HG03342 (cell line): ENCODE measurements around the gene AHRR.
"Not testable (repeated sequence)": the region's sequence is repeated elsewhere in the genome, so short reads cannot be mapped to it uniquely, and the experiment has no call there.

Experiments used
- ATAC-seq: cut with Tn5 transposase; IDR thresholded peaks from one replicate; pipeline ENCODE4 v1.9.1; 2021; ENCODE audit warnings: mild to moderate bottlenecking, moderate library complexity; ENCODE audit not compliant: unreplicated experiment

Gene AHRR

DNA sequence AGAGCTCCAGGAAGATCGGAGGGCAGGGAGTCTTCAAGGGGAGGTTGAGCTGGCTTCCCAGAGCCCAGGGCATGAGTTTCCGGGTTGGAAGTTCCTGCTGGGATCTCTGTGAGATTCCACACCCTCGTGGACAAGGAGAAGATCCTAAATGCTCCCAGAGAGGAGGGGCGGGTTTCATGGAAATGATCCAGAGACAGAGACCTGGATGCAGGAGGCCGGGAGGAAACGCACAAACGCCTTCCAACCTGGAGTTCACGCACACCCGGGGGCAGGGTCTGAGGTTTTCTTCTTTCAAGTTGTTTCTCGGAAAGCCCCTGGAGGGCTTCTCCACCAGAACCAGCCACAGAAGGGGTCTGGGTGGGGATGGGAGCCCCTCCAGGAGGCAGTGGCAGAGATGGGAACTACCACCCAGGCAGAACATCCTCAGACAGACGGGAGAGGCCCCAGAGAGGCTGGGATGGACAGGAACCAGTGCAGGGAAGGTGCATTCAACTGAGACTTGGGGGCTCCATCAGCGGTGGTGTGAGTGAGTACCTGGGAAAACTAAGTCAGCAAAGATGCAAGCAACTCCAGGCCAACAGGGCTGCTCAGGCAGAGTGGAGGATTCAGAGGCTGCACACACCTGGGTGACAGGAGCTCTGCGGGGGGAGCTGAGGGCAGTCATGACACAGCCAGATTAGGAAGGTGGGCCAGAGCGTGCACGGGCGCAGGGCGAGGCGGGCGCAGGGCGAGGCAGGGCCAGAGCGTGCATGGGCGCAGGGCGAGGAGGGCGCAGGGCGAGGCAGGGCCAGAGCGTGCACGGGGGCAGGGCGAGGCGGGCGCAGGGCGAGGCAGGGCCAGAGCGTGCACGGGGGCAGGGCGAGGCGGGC, 69.3 kb downstream of the AHRR start:
- no peak for ATAC-seq

DNA sequence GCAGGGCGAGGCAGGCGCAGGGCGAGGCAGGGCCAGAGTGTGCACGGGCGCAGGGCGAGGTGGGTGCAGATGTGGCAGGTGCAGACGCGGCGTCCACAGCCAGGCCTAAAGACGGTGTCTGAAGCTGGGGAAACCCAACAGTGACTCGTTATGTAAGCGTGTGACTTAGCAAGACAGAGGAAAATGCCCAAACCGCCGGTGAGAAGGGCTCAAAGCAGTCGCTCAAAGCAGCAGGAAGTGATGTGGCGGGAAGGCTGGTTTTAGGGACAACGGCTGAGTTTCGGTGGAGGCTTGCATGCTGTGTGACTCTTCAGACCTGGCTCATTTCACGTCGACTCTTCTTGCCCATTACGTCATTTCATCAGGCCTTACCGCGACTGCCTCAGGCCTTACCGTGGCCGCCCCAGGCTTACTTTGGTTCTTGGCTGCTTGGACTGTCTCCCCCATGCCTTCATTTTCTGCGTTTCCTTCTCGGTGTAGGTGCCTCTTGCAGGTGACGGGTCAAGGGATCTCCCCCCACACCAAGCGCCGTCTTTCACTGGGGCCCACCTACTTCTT, 71.0 kb downstream of the AHRR start:
- peak; percentile 81 for ATAC-seq

DNA sequence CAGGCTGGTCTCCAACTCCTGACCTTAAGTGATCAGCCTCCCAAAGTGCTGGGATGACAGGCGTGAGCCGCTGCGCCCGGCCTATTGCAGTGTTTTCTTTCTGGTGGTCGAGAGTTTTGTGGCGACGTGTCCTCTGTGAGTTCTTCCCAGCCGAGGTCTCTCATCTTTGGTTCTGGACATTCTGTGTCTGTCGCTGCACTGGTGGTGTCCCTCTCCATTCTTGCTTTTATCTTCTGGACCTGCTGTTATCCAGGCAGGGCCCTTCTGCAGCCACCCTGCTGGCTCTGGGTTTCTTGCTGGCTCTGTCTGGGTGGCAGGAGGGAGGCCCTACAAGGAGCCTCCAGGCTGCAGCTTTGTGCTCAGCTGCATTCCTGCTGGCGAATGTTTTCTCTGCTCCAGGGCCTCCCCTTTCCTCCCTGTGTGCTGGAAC, 72.3 kb downstream of the AHRR start:
- no peak for ATAC-seq

DNA sequence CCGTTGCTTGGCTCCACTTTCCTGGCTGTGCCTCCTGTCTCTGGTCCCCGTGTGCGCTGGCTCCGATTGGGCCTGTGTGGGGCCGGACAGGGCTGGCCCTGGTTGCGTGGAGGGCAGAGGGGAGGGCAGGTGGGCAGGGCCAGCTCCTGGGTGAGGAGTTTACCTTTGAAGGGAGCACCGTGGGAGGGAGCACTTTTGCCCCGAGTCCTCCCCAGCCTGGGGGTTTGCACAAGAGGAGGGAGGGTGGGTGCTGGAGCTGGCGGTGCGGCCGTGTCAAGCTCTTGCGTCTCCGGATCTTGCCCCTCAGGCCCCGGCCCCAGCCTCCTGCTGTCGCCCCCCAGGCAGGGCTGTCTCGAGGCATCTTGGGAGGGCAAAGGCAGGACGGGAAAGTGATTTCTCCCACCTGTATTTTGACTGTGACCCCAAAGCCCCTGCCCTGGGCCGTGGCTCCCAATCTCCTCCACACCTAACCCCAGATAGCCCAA, 73.2 kb downstream of the AHRR start:
- ATAC-seq, result no peak

DNA sequence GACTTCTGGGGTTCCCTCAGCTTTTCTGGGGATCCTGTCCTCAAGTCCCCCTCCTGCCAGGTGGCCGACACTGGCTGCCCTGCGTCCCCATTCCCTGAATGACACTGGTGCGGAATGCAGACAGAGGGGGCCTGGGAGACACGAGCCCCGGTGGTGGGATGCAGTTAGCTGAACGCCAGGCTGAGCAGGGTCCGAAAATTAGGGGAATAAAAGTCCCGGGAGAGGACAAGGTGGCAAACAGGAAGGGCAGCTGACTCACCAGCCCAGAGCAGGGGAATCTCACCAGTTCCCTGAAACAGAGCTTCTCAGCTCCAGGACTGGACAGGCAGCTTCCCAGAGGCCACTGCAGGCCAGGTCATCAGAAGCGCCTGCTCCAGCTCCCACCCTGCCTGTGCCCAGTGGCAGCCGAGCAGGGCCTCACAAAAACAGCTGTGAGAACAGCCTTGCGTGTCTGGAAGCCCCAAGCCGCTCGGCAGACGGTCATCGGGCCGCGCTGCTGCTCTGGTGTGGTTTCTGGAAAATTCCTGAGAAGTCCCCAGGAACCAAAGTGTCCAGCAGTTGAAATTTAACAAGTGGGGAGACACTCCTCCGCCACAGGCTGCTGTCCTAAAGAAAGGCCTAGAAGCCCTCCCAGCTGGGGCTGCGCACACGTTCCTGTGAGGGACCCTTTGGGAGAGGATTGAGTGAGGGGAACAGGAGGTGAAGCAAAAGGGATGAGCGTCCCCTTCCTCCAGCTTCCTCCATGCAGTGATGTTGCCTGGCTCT, 73.8 kb downstream of the AHRR start:
- ATAC-seq, result no peak

DNA sequence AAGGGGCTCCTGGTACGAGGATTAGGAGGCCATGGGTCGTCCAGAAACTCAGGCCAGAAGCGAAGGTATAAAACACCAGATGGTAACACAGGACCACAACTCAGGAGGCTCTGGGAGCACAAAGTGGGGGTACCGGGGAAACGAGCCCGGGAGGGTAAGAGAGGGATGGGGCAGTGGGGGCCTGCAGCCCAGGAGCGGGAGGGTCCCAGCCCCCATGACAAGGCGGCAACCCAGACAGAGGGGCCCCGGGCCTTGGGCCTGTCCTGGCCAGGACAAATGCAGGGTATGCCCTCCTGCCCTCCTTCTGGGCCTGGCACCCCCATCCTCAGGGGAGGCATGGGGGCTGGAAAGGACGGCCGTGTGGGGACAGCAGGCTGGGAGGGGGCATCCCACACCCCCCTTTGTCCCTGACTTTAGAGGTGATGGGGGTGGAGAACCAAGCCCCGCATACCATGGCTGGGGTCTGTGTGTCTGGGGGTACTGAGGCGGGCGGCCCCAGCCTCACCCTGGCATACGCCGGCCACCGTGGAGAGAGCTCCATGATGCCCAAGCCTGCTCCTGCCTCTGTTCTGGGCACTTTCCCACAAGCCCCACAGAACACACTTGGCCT, 74.5 kb downstream of the AHRR start:
- ATAC-seq, result no peak

DNA sequence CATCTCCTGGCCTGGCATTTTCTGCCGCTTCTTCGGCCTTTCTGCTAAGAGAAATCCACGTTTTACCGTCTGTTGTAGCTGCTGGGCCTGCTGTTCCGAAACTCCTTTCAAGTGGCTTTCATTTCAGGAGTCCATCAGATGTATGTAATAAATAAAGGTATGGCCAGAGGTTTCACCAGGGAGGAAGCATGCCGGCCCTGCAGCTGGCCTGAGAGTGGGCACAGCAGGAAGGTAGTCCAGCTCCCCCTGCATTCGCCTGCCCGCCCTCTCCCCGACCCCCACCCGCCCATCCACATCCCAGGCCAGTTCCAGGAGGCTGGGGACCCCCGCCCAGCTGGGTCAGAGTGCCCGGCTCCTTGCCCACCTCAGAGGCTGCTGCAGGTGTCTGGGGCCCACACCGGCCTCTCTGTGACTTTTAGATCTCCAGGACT, 75.0 kb downstream of the AHRR start:
- ATAC-seq, result no peak

DNA sequence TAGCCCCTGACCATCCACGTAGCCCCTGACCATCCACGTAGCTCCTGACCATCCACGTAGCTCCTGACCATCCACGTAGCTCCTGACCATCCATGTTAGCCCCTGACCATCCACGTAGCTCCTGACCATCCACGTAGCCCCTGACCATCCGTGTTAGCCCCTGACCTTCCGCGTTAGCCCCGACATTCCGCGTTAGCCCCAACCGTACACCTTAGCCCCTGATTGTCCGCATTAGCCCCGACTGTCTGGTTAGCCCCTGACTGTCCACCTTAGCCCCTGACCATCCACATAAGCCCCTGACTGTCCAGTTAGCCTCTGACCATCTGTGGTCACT, 76.6 kb downstream of the AHRR start:
- not testable (repeated sequence) for ATAC-seq

DNA sequence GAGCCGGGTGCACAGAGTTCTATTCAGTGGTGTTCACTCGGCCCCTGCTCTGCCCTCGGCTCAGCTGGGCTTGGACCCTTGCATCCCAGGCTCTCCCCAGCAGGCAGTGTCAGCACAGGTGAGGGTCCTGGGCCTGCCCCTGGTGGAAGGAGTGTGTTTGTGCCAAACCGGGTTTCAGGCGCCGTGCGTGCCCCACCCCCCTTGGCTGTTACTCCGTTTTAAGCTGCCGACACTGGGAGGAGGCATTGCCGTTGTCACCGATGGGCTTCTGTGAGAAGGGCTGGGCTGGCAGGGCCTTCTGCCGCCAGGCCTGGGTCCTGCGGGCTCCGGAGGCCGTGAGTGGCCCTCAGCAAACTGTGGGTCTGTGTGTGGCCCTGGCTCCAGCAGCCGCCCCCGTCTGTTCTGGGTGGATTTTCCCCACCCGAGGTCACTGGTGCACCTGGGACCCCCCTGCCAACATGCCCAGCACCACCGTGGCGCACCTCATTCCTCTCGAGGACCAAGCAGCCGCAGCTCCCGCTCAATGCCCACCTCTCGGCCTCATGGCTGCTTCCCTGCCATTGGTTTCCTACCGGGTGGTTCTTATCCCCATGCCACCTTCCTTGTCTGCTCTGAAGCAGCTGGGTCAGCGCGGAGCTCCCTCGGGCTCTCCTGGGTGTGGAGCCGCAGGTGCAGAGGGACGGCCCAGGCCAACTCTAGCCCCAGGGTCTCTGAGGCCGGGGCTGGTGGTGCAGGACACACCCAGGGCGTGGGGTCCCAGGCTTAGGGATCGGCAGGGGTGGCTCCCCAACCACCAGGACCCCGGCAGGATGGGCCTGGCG, 77.2 kb downstream of the AHRR start:
- no peak for ATAC-seq

DNA sequence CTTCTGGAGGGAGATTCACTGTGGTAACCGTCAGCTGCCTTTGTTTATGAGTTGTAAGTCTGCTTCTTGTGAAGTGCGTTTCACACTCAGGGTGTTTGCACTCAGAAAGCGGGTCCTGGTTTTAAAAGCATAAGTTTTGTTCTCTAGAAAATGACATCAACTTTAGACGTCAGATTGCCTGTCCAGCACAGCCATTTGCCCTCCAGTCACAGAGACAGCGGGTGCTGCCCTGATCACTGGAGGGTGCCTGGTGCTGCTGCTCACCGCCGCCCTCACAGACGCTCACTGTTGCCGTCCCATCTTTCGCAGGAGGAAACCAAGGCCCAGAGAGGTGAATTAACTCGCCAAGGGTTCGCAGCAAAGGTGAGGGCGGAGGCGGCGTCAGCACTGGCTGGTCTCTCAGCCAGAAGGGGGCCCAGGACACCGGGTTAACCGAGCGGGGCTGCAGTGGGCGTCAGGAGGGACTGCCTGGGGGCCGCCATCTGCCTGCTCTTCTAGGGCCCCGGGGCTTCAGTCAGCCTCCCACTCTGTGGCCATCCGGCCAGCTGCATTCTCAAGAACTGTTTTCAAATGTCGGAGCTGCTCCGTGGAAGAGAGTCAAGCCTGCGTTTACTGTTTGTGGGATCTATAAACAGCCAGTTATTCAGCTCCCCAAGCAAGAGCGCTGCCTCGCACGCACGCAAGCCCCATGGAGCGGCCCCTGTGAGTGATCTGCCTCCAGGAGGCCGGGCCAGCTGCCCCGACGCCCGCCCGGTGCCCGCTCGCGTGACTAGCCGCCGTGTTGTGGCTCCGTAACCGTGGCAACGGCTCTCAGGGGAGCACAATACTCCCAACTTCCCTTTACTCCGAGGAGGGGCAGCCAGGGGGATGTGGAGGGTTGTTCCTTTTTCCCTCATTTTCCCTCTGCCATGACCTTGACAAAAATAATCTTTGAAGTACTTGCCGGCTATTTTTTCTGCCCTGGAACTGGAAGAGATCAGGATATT, 78.1 kb downstream of the AHRR start:
- ATAC-seq, result peak; percentile 71

DNA sequence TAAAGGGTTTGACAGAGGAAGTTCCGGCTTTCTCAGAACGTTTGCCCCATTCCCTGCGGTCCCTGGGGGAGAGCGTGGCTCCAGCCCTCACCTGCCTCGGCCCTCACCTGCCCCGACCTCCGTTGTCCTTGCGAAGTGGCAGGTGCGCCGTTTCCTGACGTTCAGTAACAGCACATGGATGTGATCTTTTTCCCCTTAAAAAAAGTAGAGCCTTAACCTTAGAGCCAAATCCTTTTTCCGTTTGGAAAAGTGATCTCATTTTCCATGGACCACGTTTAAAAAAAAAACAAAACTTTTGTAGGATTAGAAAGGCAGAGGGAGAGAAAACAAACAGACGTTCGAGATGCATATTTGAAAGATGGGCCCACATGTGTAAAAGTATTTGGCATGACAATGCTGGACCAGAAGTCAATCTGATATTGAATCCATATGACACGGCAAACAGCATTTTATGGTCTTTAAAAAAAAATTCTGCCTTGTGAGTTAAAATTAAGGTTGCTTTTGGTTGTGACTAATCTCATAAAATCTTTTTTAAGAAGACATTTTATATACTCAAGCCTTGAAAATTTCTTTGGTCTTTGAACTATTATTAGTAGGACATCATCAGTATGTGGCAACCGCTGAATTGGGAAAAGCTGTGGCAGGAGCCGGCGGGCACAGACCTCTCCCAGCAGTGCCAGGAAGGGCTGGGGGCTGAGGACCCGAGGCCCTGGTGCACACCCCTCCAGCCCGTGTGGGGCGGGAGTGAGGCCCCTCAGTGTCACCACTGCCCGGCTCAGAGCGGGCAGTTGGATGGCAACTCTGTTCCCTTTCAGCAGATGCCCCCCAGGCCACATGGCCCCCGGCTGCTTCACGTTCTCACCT, 79.0 kb downstream of the AHRR start:
- ATAC-seq, result peak; percentile 15

DNA sequence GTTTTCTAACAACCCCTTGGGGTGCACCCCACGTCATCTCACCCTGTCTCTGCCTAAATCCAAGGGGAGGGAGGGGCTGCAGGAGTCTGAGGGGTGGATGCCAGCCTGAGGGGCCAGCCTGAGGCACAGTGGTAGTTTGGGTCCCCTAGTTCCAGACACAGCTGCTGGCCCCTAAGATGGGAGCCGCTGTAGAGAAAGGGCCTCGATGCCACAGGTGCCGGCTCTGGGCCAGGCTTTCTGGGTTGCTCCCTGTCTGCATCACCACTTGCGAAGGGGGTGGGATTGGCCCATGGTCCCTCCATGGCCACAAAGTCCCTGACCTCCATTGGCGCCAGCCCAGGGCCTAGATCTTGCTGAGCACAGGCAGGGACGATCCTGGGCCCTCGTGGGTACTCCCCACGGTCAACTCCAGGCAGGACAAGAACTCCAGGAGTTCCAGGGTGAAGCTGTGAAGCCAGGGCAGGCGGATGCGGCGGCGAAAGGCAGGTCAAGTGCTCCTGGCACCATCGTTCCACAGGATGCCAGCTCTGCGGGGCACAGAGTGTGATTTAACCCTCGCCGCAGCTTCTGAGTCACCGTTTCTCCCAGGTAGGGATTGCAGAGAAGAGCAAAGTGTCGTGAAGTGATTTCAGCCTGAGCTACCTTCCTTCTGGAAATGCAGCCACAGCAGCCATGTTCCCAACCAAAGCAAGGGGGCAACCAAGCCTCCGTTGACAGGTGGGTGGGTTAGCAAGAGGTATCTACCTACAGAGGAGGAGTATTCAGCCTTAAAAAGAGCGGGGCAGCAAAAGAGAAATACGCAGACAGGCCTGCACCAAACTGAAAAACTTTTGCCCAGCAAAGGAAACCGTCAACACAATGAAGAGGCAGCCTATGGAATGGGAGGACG, 79.9 kb downstream of the AHRR start:
- ATAC-seq, result no peak

DNA sequence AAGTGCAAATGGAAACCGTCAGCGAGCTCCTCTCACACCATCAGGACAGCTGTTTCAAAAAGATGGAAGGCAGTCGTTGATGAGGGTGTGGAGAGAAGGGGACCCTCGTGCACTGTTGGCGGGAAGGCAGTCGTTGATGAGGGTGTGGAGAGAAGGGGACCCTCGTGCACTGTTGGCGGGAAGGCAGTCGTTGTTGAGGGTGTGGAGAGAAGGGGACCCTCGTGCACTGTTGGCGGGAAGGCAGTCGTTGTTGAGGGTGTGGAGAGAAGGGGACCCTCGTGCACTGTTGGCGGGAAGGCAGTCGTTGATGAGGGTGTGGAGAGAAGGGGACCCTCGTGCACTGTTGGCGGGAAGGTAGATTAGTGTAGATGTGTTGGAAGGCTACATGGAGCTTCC, 80.7 kb downstream of the AHRR start:
- ATAC-seq, result not testable (repeated sequence)

DNA sequence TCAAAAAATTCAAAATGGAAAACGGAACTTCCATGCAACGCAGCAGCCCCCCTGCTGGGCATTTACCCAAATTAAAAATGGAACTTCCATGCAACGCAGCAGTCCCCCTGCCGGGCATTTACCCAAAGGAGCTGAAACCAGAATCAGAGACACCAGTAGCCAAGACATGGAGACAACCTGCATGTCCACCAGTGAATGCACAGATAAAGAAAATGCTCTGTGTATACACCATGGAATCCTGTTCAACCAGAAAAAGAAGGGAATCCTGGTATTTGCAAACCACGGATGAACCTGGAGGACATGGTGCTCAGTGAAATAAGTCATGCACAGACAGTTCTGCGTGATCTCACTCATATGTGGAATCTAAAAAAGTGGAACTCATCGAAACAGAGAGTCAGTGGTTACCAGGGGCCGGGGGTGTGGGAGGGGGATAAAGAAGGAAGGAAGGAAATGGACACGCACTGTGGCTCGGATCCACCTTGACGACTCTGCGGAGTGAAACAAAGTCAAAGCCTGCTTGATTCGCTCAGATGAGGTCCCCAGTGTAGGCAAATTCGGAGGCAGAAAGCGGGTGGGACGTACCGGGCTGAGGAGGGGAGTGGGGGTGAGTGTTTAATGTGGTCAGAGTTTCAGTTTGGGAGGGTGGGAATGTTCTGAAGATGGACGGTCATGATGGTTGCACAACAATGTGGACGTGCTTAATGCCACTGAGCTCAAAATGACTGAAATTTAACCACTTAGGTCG, 81.3 kb downstream of the AHRR start:
- ATAC-seq, result peak; percentile 54

DNA sequence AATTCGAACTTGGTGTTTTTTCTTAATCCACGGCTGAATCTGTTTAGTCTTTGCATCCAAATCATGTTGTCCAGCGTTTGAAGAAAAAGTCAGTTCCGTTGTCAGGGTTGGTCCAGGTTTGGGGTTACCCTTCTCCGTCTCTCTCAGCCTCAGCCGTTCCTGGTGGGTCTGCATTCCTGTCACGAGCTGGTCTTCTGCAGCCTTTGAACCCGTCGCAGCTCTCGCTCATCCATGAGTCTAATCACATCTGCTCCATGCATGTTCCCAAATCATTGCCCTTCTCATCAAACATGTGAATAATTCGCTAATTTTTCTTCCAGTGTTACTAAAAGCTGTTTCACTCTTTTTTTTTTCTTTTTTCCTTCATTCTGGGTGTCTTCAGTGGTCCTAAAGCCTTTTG, 82.5 kb downstream of the AHRR start:
- no peak for ATAC-seq

DNA sequence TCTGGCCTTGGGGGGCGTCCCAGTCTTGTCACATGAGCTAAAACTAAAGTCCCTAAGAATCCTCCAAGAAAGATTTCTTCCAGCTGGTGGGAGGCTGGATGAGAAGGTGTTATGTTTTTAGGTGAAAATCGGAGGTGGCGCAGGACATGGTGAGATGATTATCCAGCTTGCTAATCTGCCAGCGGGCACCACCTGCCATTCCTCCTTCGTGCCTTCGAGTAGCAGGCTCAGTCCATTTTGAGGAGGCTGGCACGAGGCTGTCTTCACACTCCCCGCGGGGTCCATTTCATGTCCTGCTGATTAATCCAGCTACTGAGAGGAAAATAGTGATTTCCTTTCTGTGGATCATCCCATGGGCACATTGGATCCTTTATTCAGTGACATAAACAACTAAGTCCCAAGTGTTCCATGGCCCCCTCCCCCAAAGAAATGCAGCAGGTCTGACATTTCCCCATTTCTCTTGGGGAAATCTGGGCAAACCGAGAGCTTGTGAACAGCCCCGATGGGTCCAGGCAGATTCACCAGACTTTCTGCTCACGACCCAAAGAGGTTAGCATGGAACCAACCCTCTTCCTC, 83.2 kb downstream of the AHRR start:
- no peak for ATAC-seq
